ENCODE measurements around the gene CERK.

The CERK gene

DNA sequence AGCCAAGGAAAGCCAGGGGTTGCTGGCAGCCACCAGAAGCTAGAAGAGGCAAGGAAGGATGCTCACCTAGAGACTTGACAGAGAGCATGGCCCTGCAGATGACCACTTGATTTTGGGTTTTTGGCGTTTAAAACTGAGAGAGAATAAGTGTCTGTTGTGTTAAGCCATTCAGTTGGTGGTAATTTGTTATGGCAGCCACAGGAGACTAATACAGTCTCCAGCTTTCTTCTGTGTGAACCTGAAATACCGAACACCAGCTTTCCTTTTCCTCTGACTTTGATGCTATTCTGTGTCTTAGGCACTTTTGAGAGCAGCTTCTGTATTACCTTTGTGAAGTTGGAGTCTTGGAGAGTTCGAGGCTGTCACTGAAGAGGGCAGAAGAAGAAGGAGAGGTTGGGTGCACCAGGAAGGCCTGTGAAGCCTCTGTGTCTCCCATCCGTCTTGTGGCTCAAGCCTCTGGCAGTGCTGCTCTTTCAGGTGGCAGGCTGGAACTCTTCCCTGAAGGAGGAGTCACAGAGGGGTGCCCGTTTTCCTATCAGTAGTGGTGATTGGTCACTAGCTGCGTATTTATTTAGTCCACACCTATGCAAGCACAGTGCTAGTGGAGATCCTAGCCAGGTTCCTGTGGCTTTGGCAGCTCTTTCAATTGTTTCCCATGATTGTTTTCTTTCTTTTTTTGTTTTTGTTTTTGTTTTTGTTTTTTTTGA, 26.9 kb upstream of the CERK start:
- no peak for DNase-seq (ENCODE audit: low read depth)

DNA sequence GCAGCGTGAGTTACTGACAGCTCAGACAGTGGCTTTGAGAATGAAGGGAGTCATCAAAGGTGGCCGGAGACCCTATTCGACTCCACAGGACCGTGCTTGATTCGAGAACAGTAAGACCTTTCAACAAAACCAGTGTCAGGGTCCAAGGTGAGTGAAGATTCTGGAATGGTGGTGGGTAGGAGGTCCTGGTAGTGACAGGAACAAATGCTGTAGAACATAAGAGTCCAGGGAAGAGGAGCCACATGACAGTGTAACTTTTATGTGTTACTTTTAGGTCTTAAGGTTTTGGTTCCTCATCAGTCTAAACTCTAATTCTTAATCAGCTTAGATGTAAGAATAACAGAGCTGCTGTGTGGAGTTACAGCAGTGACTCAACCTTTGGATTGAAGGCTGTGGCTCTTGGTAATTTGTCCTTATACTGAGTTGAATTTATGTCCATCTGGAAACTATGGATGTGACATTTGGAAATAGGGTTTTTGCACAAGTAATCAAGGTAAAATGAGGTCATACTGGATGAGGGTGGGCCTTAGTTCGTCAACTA, 26.2 kb upstream of the CERK start:
- no peak for DNase-seq (ENCODE audit: low read depth)

DNA sequence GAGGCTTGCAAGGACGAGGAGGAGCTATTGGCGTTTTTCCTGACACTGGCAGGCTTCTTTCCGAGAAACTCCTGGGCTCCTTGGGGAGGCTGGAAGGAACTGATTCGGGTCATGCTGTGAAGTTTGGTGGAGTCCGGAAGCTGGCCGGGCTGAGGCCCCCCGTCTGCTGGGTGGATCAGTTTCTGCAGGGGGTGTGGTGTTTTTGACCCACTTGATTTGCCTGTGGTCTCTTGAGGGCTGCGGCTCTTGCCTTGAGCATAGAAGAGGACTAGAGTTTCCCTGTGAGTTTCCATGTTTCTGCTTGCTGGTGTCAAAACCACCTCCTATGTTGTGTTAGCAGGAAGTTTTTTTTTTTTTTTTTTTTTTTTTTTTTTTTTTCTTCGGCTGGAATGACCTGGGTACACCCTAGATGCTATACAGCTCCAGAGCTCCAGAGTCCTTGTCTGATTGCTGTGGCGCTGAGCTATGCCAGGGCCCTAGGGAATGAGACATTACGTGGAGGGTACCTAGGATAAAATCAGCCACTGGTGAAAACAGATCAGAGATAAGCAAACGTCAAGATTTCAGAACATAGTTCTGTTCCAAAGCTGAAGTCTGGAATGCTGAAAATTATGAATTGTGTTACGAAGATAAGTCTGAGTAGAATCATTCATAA, 25.1 kb upstream of the CERK start:
- no peak for DNase-seq (ENCODE audit: low read depth)

DNA sequence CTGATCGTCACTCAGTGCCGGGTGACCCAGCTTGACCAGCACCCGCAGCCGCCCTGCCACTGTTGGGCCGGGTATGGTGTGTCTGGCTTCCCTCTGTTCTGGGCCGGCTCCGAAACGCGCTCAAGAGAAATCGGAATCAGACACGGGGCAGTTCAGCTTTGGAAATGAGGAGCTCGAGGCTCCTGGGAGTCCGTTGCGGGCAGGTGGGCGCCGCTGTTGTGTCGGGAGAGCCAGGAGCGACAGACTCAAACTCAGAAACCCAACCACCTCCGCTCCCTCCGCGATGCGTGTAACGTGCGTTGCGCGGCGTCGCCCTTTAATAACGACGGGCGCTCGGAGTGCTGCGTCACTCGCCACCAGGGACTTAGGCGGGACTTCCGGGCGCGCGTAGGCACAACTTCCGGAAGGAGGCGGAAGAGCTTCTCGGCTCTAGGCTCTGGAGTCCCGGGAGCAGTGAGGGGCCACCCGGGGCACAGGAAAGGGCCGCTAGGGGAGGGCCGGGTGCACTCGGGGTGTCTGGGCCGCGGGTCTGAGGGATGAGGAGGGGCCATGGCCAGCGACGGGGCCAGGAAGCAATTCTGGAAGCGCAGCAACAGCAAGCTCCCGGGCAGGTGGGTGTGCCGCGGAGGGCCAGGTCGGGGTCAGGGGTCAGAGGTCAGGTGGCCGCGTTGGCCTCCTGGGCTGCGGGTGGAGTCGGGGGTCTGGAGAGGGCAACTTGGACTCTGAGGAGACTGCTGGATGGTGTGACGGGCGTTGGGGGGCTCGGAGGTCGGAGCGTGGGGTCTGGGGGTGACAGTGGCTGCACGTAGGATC, 24.4 kb upstream of the CERK start, which contains the start of gene TBC1D22A:
Gene TBC1D22A, plus strand, starts transcription at position 413 of the 813 bp plus-strand sequence. Its CDS starts 137 bp downstream, at position 550.
- DNase-seq (ENCODE audit: low read depth), result peak; percentile 89

DNA sequence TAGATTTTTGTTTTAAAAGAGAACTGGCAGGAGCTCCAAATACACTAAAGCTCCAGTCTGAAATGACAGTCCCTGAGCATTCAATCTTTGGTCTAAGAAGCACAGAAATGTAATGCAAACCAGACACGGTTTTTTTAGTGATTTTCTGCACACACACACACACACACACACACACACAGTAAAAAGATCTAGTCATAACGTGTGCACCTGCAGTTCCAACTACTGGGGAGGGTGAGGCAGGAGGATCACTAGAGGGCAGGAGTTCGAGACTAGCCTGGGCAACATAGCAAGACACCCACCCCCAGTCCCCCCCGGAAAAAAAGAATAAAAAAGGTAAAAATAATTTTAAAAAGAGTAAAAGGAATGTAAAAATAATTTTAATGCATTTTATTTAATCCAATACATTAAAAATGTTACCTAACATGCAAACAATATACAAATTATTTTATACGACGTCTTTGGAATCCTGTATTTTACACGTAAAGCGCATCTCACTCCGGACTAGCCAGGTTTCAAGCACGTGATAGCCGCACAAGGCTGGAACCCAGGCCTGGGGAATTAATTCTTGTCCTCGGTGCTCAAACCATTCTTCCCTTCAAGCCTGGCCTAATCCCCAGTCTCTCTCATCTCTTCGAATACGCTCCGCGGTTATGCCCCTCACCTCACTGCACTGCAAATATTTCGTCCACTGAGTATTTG, 23.6 kb upstream of the CERK start:
- DNase-seq (ENCODE audit: low read depth), result no peak

- DNase-seq (ENCODE audit: low read depth), result no peak
Observed at GRCh38 chr22:46761017-46761416, 23.0 kb upstream of the CERK start.

DNA sequence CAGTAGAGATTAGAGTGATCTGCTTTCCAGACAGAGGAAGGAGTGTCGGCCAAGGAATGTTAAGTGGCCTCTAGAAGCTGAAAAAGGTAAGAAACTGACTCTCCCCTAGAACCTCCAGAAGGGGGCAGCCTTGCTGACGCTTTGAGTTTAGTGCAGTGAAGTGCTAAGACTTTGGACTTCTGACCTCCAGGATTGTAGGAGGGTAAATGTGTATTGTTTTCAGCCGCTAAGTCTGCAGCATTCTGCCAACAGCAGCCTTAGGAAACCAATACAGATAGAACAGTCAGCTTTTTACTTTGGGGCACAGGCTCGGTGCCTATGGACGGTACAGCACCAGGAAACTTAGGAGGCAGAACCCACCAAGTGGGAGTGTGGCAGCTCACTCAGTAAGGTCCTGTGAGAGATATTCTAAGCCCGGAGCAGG, 20.8 kb upstream of the CERK start:
- peak; percentile 77 for DNase-seq (ENCODE audit: low read depth)

DNA sequence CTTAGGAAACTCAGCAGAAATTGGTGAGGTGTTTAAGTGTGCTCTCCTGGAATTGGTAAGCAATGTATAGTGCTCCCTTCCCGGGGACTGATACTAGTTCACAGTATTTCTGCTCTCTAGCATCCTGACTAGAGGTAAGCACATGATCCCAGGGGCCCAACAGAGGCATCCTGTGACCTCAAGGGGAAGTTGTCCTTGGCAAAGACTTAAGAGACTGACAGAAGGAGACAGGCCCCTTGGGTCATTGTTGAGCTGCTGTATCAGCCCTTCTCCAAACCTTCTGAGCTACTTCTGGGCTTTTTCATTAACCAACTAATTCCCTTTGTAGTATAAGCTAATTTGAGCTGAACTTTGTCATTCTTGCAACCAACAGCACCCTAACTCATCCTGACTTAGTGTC, 20.1 kb upstream of the CERK start:
- no peak for DNase-seq (ENCODE audit: low read depth)

DNA sequence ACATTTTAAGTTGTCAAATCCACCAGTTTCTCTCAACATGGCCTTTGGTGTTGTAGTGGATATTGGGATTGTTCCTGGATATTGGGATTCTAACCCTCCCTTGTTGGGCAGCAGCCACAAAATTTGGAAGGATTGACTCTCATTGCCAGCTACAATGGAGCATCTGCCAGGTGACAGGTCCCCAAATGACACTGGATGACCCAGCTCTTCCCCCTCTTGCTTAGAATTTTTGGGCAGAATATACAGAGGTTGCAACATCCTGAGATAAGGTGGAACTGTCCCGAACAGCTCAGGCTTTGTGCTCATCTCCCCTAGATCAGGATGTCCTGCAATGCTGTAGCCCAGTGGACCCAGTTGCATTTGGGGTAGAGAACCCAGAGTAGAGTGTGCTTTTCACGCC, 19.1 kb upstream of the CERK start:
- no peak for DNase-seq (ENCODE audit: low read depth)

DNA sequence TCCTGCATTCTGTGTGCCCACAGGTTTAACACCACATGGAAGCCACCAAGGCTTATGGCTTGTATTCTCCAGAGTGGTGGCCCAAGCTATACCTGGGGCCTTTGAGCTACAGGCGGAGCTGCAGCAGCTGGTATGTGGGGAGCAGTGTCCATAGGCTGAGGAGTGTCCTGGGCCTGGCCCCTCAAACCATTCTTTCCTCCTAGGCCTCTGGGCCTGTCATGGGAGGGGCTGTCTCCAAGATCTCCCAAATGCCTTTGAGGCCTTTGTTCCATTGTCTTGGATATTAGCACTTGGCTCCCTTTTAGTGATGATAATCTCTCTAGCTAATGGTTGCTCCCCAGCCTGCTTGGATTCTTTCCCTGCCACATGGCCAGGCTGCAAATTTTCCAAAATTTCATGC, 18.0 kb upstream of the CERK start:
- no peak for DNase-seq (ENCODE audit: low read depth)

GRCh38 chr22:46755525-46755924, 17.5 kb upstream of the CERK start:
- no peak for DNase-seq (ENCODE audit: low read depth)

DNA sequence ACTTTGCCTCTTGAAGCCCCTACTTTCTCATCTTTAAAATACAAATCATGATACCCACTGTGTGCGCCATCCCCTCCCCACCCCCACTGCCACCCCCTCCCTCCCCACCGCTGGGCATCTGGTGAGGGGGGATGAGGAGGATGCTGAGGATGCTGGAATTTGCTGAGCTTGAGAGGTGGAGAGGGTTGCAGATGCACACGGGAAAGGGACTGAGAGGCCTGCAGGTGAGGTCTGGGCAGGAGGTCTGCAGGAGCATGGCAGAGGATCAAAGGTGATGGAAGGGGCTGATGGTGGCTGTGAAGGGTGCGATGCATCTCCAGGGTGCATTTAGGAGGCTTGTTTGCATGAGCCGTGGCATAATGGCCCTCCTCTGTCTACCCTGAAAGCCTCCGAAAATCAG, 16.8 kb upstream of the CERK start:
- no peak for DNase-seq (ENCODE audit: low read depth)

GRCh38 chr22:46754110-46754799, 16.2 kb upstream of the CERK start:
- DNase-seq (ENCODE audit: low read depth), result peak; percentile 93

- DNase-seq (ENCODE audit: low read depth), result no peak
Observed at GRCh38 chr22:46753761-46754109, 15.7 kb upstream of the CERK start.

DNA sequence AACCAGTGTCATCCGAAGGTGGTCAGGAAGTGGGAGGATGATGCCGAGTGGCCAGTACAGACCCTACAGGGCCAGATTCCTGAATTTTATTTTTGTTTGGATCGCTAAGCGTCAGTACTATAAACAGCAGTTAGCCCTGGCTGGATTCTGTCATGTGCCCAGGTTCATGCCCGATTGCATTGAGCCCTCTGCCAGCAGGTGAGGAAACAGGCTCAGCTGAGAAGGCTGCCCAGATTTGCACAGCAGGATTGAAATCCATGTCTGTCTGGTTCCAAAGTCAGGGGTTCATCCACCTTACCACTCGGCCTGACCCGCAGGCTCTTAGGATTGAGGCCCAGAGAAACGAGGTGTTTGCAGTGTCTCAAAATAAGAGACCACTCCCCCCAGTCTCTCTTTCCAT, 15.3 kb upstream of the CERK start:
- no peak for DNase-seq (ENCODE audit: low read depth)

GRCh38 chr22:46752988-46753310, 14.9 kb upstream of the CERK start:
- DNase-seq (ENCODE audit: low read depth), result no peak

GRCh38 chr22:46752286-46752987, 14.4 kb upstream of the CERK start:
- DNase-seq (ENCODE audit: low read depth), result no peak

DNA sequence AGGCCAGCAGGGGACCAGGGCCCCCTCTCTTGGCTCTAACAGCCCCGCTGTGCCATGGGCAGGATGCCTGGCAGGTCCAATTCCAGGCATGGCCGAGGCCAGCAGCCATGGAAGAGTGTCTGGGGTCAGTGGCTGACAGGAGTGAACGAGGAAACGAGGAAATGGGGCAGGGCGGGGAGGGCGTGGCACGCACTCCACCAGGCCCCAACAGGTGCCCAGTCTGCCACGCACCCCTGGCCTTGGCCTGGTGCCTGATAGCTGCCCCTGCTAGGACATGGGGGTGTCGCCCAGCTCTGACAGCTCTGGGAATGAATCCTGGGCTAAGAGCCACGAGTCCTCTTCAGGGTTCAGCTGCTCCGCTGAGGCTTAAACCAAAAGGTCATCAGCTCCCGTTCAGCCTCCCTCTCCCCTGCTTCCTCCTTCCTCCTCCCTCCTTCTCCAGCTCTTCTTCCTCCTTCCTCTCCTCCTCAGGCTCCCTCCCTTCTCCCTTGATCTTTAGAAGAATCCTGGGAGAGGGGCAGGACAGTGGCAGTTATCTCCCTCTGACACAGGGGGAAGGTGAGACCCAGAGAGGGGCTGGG, 12.9 kb upstream of the CERK start:
- DNase-seq (ENCODE audit: low read depth), result no peak

DNA sequence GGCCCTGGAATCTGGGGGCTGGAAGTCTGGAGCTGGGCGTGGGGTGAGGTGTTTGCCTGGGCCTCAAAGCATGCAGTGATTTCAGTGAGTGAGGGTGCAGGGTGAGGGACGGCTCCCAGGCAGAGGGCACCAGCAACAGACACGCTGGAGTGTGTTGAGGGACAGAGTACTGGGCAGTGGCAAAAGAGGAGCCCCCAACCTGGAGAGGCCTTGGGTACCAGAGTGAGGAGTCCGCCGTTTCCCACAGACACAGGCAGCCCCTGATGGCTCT, 12.4 kb upstream of the CERK start:
- DNase-seq (ENCODE audit: low read depth), result no peak

DNA sequence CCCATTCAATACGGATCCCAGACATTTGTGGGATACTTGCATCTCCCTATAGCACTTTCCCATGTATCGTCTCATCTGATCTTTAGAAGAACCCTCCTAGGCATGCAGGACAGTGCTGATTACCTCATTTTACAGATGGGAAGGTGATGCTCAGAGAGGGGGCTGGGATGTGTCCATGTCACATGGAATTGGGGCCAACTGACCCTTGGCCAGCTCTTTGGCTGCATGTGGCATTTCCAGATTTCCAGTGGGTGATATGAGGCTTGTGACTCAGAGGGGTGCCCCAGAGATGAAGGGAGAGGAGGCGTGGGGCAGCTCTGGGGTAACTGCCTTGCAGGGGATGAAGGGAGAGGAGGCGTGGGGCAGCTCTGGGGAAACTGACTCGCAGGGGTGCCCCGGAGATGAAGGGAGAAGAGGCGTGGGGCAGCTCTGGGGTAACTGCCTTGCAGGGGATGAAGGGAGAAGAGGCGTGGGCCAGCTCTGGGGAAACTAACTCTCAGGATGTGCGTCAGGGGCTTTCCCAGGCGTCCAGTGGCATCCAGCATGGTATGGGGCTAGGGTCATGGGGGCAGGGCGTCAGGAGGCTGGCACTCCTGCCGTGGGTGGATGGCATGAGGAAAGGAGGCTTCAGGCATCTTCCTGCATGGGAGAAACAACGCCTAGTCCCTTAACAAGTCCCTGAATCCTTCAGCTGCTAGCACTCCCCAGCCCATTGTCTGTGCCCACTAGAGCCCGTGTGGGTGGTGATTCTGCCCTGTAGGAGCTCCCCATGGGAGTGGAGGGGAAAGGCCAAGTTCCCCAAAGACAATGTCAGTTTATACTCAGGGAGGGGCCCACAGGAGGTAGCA, 11.9 kb upstream of the CERK start:
- DNase-seq (ENCODE audit: low read depth), result no peak
